ENCODE data around the gene EIF6.

GRCh38 chr20:35283441-35284266 lies 918 bp downstream of the EIF6 start:
- no peak for TF ChIP-seq GATA2 (IDR thresholded peaks at IDR 0.05; ENCODE audit: low read depth, low read length)
- TF ChIP-seq GATA3 (IDR thresholded peaks at IDR 0.05; ENCODE audit: low read depth, low read length): no peak

Measured in SH-SY5Y (cell line).